IMR-90 (cell line): Measurements from ENCODE around the gene KLHDC10. TPM values are rescaled to one million over a fixed set of nuclear protein-coding genes. Genes with fewer than 3 reads are reported as not detected.

ENCODE experiments used
- ATAC-seq: fragments of 200-7000 bp; cut with Tn5 transposase; 2 replicates; pipeline ENCODE4 v1.9.1; 2020; ENCODE audit warnings: low read depth, mild to moderate bottlenecking, moderate library complexity
- BruUV-seq: library from RNA; stranded (reverse); fragments of 400-500 nt; replicated peaks from 2 replicates; lab custom pipeline; 2021; lab: Mats Ljungman, UMichigan
- CTCF ChIA-PET: fragments of 300-600 bp; formaldehyde crosslinking; extraction: SDS; loops from one replicate; lab custom pipeline; 2021; ENCODE audit warnings: antibody characterized with exemption; lab: Yijun Ruan, JAX
- POLR2A ChIA-PET: fragments of 300-600 bp; sonication (Branson Sonifier 250); formaldehyde crosslinking; loops from one replicate; lab custom pipeline; 2022; ENCODE audit warnings: antibody characterized with exemption; ENCODE audit not compliant: unreplicated experiment; lab: Charles Lee
- DNase-seq: peaks from one replicate; pipeline ENCODE4 v3.0.0; 2013
- H2AFZ ChIP-seq: replicated peaks from 2 replicates; pipeline ENCODE3; 2013; ENCODE audit warnings: low read length, mild to moderate bottlenecking; ENCODE audit not compliant: poor library complexity
- H2AK5ac ChIP-seq: 2 replicates; pipeline ENCODE4 v1.6.1; 2013; ENCODE audit warnings: low read depth, low read length, inconsistent platforms
- H2AK9ac ChIP-seq: replicated peaks from 2 replicates; pipeline ENCODE3; 2013; ENCODE audit warnings: mild to moderate bottlenecking, low read depth, low read length, moderate library complexity; ENCODE audit not compliant: poor library complexity
- H2BK120ac ChIP-seq: 2 replicates; pipeline ENCODE4 v1.6.1; 2013; ENCODE audit warnings: low read depth, low read length, inconsistent platforms
- H2BK15ac ChIP-seq: 3 replicates; pipeline ENCODE4 v1.6.1; 2013; ENCODE audit warnings: low read depth, low read length, inconsistent platforms
- H2BK20ac ChIP-seq: 2 replicates; pipeline ENCODE4 v1.6.1; 2013; ENCODE audit warnings: low read depth, mild to moderate bottlenecking, inconsistent platforms, low read length, moderate library complexity
- H2BK5ac ChIP-seq: 2 replicates; pipeline ENCODE4 v1.6.1; 2013; ENCODE audit warnings: mild to moderate bottlenecking, low read depth, low read length, inconsistent platforms; ENCODE audit not compliant: poor library complexity, severe bottlenecking
- H3K14ac ChIP-seq: replicated peaks from 2 replicates; pipeline ENCODE4 v1.6.1; 2013; ENCODE audit warnings: low read depth, low read length, inconsistent platforms
- H3K18ac ChIP-seq: 2 replicates; pipeline ENCODE4 v1.6.1; 2013; ENCODE audit warnings: low read depth, low read length, control low read depth
- H3K23ac ChIP-seq: 2 replicates; pipeline ENCODE4 v1.6.1; 2013; ENCODE audit warnings: low read depth, low read length, inconsistent platforms
- H3K27ac ChIP-seq: 2 replicates; pipeline ENCODE4 v1.5.1; 2013; ENCODE audit warnings: mild to moderate bottlenecking, control low read depth, low read length; ENCODE audit not compliant: insufficient read depth
- H3K27me3 ChIP-seq: 2 replicates; pipeline ENCODE4 v1.6.1; 2013; ENCODE audit warnings: low read length; ENCODE audit not compliant: control insufficient read depth, insufficient read depth
- H3K36me3 ChIP-seq: 2 replicates; pipeline ENCODE4 v1.6.1; 2013; ENCODE audit warnings: low read length, mixed read lengths; ENCODE audit not compliant: control insufficient read depth, insufficient read depth
- H3K4ac ChIP-seq: 2 replicates; pipeline ENCODE4 v1.6.1; 2013; ENCODE audit warnings: low read depth, low read length, inconsistent platforms
- H3K4me1 ChIP-seq: 2 replicates; pipeline ENCODE4 v1.6.1; 2013; ENCODE audit warnings: low read length, mixed read lengths; ENCODE audit not compliant: control insufficient read depth, insufficient read depth
- H3K4me2 ChIP-seq: 2 replicates; pipeline ENCODE4 v1.6.1; 2013; ENCODE audit warnings: low read depth, mild to moderate bottlenecking, control low read depth, low read length, moderate library complexity
- H3K4me3 ChIP-seq: 2 replicates; pipeline ENCODE4 v1.5.1; 2013; ENCODE audit warnings: low read depth, mild to moderate bottlenecking, control low read depth, low read length, moderate library complexity; ENCODE audit not compliant: insufficient read depth
- H3K56ac ChIP-seq: 2 replicates; pipeline ENCODE4 v1.6.1; 2013; ENCODE audit warnings: low read length, inconsistent platforms; ENCODE audit not compliant: insufficient read depth; ENCODE audit errors: extremely low read depth
- H3K79me1 ChIP-seq, 2 experiments: 2 replicates each; pipeline ENCODE4 v1.6.1; 2013; ENCODE audit warnings: low read length in 2 of 2, inconsistent platforms in 1 of 2, low read depth in 1 of 2
- H3K9ac ChIP-seq: 2 replicates; pipeline ENCODE4 v1.6.1; 2013; ENCODE audit warnings: low read depth, low read length, control low read depth
- H3K9me1 ChIP-seq: 2 replicates; pipeline ENCODE4 v1.6.1; 2013; ENCODE audit warnings: low read length, inconsistent platforms; ENCODE audit not compliant: insufficient read depth
- H3K9me3 ChIP-seq: 2 replicates; pipeline ENCODE4 v1.6.1; 2013; ENCODE audit warnings: low read length; ENCODE audit not compliant: control insufficient read depth, insufficient read depth
- H4K20me1 ChIP-seq: 2 replicates; pipeline ENCODE4 v1.6.1; 2013; ENCODE audit warnings: low read length, inconsistent platforms; ENCODE audit not compliant: insufficient read depth
- H4K5ac ChIP-seq: 2 replicates; pipeline ENCODE4 v1.6.1; 2013; ENCODE audit warnings: mild to moderate bottlenecking, low read depth, low read length, control low read depth
- H4K8ac ChIP-seq, 2 experiments: 2 replicates each; pipeline ENCODE4 v1.6.1; 2013; ENCODE audit warnings: low read depth in 2 of 2, low read length in 2 of 2, control low read depth in 1 of 2, inconsistent platforms in 1 of 2
- H4K91ac ChIP-seq: 2 replicates; pipeline ENCODE4 v1.6.1; 2013; ENCODE audit warnings: low read depth, low read length, inconsistent platforms; ENCODE audit not compliant: insufficient read depth
- CHD1 ChIP-seq: IDR thresholded peaks from 2 replicates; pipeline ENCODE4 v1.6.1; 2012; ENCODE audit warnings: low read depth, low read length, improper control_type of control experiment
- FOS ChIP-seq: fragments of 150-350 bp; IDR thresholded peaks from 2 replicates; pipeline ENCODE4 v1.6.1; 2016; ENCODE audit warnings: low read depth, low read length
- MAFK ChIP-seq: IDR thresholded peaks from 2 replicates; pipeline ENCODE4 v1.6.1; 2012; ENCODE audit warnings: low read depth, low read length, improper control_type of control experiment
- MAZ ChIP-seq: IDR thresholded peaks from 2 replicates; pipeline ENCODE4 v1.6.1; 2012; ENCODE audit warnings: low read depth, mild to moderate bottlenecking, low read length, improper control_type of control experiment, moderate library complexity, borderline replicate concordance
- MXI1 ChIP-seq: IDR thresholded peaks from 2 replicates; pipeline ENCODE4 v1.6.1; 2012; ENCODE audit warnings: low read depth, mild to moderate bottlenecking, low read length, moderate library complexity, borderline replicate concordance
- NFE2L2 ChIP-seq: fragments of 150-350 bp; IDR thresholded peaks from 2 replicates; pipeline ENCODE4 v1.6.1; 2016; ENCODE audit warnings: low read depth, mild to moderate bottlenecking, low read length
- POLR2A ChIP-seq: IDR thresholded peaks from 2 replicates; pipeline ENCODE4 v1.6.1; 2012; ENCODE audit warnings: mild to moderate bottlenecking, low read depth, low read length
- RCOR1 ChIP-seq: IDR thresholded peaks from 2 replicates; pipeline ENCODE4 v1.6.1; 2012; ENCODE audit warnings: mild to moderate bottlenecking, low read length, improper control_type of control experiment; ENCODE audit not compliant: insufficient replicate concordance
- WGBS, 2 experiments: methylation state at CpG; one replicate each; pipeline versions ENCODE4 v1.1.5 to v1.1.7; 2013; ENCODE audit warnings: missing lambda C conversion rate in 2 of 2; ENCODE audit not compliant: insufficient read length in 1 of 2; ENCODE audit errors: extremely low coverage in 2 of 2; 5-methylcytosine and 5-hydroxymethylcytosine counted together
- dilution Hi-C: fragments of 300-500 bp; cut with HindIII; formaldehyde crosslinking; loops from one replicate; pipeline ENCODE4 v1.14.3; 2018; ENCODE audit warnings: low sequenced_read_pairs; ENCODE audit not compliant: unreplicated experiment
- in situ Hi-C: fragments of 300-500 bp; cut with MboI; formaldehyde crosslinking; loops from 3 replicates; pipeline ENCODE4 v1.14.3; 2019; ENCODE audit warnings: low sequenced_read_pairs, inconsistent platforms, mixed read lengths
- intact Hi-C: fragments of 100-400 bp; cut with micrococcal nuclease; formaldehyde crosslinking; loops from 2 replicates; pipeline ENCODE4 v1.10.0; 2022
- polyA plus RNA-seq, 3 experiments: library from polyadenylated mRNA; depleted of rRNA; stranded (reverse); fragments of >200 nt; gene quantifications; 2 replicates each; pipeline ENCODE4 v1.2.3, GENCODE V29; 2012; ENCODE audit warnings: low replicate concordance in 1 of 3
- total RNA-seq: library from RNA; depleted of rRNA; stranded (reverse); fragments of >200 nt; gene quantifications from 2 replicates; pipeline ENCODE4 v1.2.3, GENCODE V29; 2012
- TF ChIP-seq, protein P1 (sequence below): fragments of 150-350 bp; IDR thresholded peaks from 2 replicates; pipeline ENCODE4 v1.6.1; 2016; ENCODE audit warnings: low read depth, mild to moderate bottlenecking, low read length, moderate library complexity, borderline replicate concordance

KLHDC10 gene
- total and polyA plus RNA-seq, 2 of the 4 experiments (the other 2 are of a cell fraction), result 12.4 to 27.1 TPM

- H3K4me1 ChIP-seq, result no peaks in the 10 kb centered on the region
- no peak overlapping the region for H3K9ac ChIP-seq
- no peak overlapping the region for H3K4me3 ChIP-seq
- no peak overlapping the region; the same call in 2 of the 3 replicates for H2BK15ac ChIP-seq
- ATAC-seq (no peak), DNase-seq (no peak)
- H4K8ac ChIP-seq, result no peak overlapping the region
- no peak overlapping the region for H3K4ac ChIP-seq
- TF ChIP-seq POLR2A (no peak), MAFK (no peak), RCOR1 (no peak), NFE2L2 (no peak), MXI1 (no peak), MAZ (no peak), FOS (no peak), CHD1 (no peak)
- TF ChIP-seq, protein P1, sequence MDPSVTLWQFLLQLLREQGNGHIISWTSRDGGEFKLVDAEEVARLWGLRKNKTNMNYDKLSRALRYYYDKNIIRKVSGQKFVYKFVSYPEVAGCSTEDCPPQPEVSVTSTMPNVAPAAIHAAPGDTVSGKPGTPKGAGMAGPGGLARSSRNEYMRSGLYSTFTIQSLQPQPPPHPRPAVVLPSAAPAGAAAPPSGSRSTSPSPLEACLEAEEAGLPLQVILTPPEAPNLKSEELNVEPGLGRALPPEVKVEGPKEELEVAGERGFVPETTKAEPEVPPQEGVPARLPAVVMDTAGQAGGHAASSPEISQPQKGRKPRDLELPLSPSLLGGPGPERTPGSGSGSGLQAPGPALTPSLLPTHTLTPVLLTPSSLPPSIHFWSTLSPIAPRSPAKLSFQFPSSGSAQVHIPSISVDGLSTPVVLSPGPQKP, result no peak
- no peak overlapping the region for H2AK9ac ChIP-seq
- no peaks in the 10 kb centered on the region for H3K9me1 ChIP-seq
- WGBS, 2 experiments, result no CpG with 5 or more reads among the region's 5 CpGs
- H3K14ac ChIP-seq, result no peak overlapping the region
- intact Hi-C loops, result no loop called here
- H4K20me1 ChIP-seq, result no peaks in the 10 kb centered on the region
- dilution Hi-C loops, result no loop called here
- H3K56ac ChIP-seq, result no peak overlapping the region
- no peaks in the 10 kb centered on the region for H3K27me3 ChIP-seq
- ChIA-PET POLR2A (no interaction called here), CTCF (no interaction called here)
- peaks cover 13% of the 10 kb centered on the region for H3K36me3 ChIP-seq
- H2BK120ac ChIP-seq, result no peak overlapping the region
- no peaks in the 10 kb centered on the region for H3K79me1 ChIP-seq
- no peak overlapping the region for H2BK5ac ChIP-seq
- H3K23ac ChIP-seq, result no peak overlapping the region
- no peak overlapping the region for H2AK5ac ChIP-seq
- H4K91ac ChIP-seq, result no peak overlapping the region
- no peak overlapping the region for H3K4me2 ChIP-seq
- no TSS peak for BruUV-seq
- no peak overlapping the region for H2AFZ ChIP-seq
- H3K18ac ChIP-seq, result no peak overlapping the region
- H2BK20ac ChIP-seq, result no peak overlapping the region
- no peak overlapping the region for H4K5ac ChIP-seq
- no peaks in the 10 kb centered on the region for H3K9me3 ChIP-seq
- in situ Hi-C loops, result no loop called here
- H3K27ac ChIP-seq, result no peak overlapping the region
Observed at GRCh38 chr7:130162196-130162595, 91.9 kb downstream of the KLHDC10 start.
